Ascending aorta (tissue), 2 donors: ENCODE results near the gene GPC6. TPM values are rescaled to one million over a fixed set of nuclear protein-coding genes. Genes with fewer than 3 reads are reported as not detected.

Experiments used
- DNase-seq, 2 donors: peaks; one replicate each; pipeline ENCODE4 v3.0.0-alpha.2; 2019; ENCODE audit warnings: low spot score in 2 of 2
- H3K27ac ChIP-seq, 2 donors: fragments of 200-600 bp; sonication (generic); one replicate each; pipeline ENCODE4 v1.5.1; 2016 to 2017; ENCODE audit warnings: mild to moderate bottlenecking in 1 of 2
- H3K27me3 ChIP-seq: fragments of 200-600 bp; sonication (generic); one replicate; pipeline ENCODE4 v1.5.1; 2017
- H3K36me3 ChIP-seq, 2 donors: fragments of 200-600 bp; sonication (generic); one replicate each; pipeline ENCODE4 v1.5.1; 2016
- H3K4me1 ChIP-seq, 2 donors: fragments of 200-600 bp; sonication (generic); one replicate each; pipeline ENCODE4 v1.5.1; 2016 to 2017; ENCODE audit warnings: mild to moderate bottlenecking in 1 of 2
- H3K4me3 ChIP-seq, 2 donors: fragments of 200-600 bp; sonication (generic); one replicate each; pipeline ENCODE4 v1.5.1; 2016 to 2017; ENCODE audit warnings: mild to moderate bottlenecking in 1 of 2
- H3K9me3 ChIP-seq, 2 donors: fragments of 200-600 bp; sonication (generic); one replicate each; pipeline ENCODE4 v1.5.1; 2016
- intact Hi-C: fragments of 100-400 bp; cut with DNase I; formaldehyde crosslinking; loops from one replicate; pipeline ENCODE4 v1.15.1; 2023
- total RNA-seq: library from RNA; depleted of rRNA; stranded (reverse); fragments of >200 nt; gene quantifications from one replicate; pipeline ENCODE4 v1.1.0, GENCODE V29; 2016
- TF ChIP-seq, protein P1 (sequence below), 3 experiments: fragments of 200-600 bp in 2 of 3; fragments of 450-650 bp in 1 of 3; sonication (generic) in 2 of 3; IDR thresholded peaks; one replicate each; pipeline ENCODE4 v1.5.1; 2016 to 2019; ENCODE audit warnings: antibody characterized with exemption in 3 of 3, mild to moderate bottlenecking in 1 of 3, moderate library complexity in 1 of 3

Gene GPC6
- total RNA-seq, 1 donor from 2014 or later: 23.2 TPM

DNA sequence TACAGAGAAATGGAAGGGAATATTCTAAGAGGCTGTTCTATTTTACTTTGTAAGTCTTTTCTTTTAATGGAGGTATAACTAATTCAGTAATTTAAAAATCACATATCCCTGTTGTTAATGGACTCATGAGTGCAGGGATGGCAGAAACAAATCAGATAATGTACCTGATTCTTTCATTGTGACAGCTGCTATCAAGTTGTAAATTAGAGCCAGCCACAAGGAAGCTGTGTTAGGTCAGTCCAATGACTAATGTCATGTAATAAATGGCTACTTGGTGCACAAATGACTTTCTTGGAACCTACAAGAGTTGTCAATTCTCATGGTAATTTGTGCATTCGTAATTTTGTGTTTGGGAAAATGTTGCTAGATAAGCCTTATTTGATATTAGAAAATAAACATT is 806.5 kb downstream of the GPC6 start:
- Histone ChIP-seq H3K9me3 (no peaks in the 10 kb centered on the region), H3K36me3 (no peaks in the 10 kb centered on the region), H3K27ac (no peak overlapping the region), H3K4me3 (no peak overlapping the region), H3K27me3 (no peaks in the 10 kb centered on the region), H3K4me1 (no peaks in the 10 kb centered on the region)
- TF ChIP-seq, protein P1, sequence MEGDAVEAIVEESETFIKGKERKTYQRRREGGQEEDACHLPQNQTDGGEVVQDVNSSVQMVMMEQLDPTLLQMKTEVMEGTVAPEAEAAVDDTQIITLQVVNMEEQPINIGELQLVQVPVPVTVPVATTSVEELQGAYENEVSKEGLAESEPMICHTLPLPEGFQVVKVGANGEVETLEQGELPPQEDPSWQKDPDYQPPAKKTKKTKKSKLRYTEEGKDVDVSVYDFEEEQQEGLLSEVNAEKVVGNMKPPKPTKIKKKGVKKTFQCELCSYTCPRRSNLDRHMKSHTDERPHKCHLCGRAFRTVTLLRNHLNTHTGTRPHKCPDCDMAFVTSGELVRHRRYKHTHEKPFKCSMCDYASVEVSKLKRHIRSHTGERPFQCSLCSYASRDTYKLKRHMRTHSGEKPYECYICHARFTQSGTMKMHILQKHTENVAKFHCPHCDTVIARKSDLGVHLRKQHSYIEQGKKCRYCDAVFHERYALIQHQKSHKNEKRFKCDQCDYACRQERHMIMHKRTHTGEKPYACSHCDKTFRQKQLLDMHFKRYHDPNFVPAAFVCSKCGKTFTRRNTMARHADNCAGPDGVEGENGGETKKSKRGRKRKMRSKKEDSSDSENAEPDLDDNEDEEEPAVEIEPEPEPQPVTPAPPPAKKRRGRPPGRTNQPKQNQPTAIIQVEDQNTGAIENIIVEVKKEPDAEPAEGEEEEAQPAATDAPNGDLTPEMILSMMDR (IDR thresholded peaks at IDR 0.05): no peak
- no peak for DNase-seq
- intact Hi-C loops: no loop called here

DNA sequence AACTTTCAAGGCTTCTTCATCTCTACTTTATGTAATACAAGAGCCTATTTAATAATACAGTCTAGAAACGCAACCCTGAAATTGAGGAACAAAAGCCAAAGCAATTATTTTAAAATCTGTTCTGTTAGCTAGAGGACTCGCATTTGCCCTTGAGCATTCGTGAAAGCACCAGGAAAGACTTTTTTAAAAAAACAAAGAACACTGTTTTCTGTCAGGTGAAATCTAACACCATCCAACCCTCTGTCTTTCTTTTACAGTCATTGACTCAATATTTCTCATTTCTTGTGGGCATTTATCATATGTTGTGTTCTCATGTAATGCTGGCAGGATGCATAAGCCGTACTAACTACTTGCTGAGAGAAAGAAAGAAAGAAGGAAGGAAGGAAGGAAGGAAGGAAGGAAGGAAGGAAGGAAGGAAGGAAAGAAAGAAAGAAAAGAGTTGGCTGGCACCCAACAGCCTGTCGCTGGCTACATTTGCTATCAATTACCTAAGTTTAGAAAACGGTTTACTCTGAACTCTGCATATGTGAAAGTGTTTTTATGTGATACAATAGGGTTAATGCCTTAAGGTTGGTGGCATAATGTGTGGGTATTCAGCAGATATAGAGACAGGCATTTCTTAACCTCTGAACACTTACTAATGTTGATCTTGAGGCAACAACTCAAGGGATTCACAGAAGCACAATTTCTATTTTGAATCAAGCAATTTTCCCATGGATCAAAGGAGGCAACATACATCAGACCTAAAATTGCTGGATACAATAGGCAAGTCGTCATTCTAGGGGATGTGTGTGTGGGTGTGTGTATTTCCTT is 807.4 kb downstream of the GPC6 start:
- Histone ChIP-seq H3K9me3 (no peaks in the 10 kb centered on the region), H3K27ac (no peak overlapping the region), H3K27me3 (no peaks in the 10 kb centered on the region), H3K4me1 (no peaks in the 10 kb centered on the region), H3K4me3 (no peak overlapping the region), H3K36me3 (no peaks in the 10 kb centered on the region)
- intact Hi-C loops: no loop called here
- DNase-seq: no peak
- TF ChIP-seq, protein P1 (IDR thresholded peaks at IDR 0.05): no peak

DNA sequence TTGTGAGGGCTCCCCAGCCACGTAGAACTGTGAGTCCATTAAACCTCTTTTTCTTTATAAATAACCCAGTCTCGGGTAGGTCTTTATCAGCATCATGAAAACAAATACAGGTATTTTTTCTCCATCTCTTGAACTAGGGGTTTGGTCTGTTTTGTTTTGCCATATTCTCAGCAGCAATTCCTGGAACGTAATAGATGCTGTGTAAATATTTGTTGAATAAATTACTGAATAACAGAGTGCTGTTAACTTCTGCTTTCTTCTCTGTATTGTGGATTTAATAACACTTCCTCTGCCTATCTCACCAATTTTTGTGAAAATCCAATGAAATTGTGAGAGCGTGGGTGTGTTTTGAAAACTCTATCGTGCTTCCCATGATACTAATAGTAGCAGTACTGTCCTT is 823.4 kb downstream of the GPC6 start:
- H3K27me3 ChIP-seq: no peaks in the 10 kb centered on the region
- no peaks in the 10 kb centered on the region for H3K4me1 ChIP-seq
- H3K36me3 ChIP-seq: no peaks in the 10 kb centered on the region
- no peak for DNase-seq
- H3K27ac ChIP-seq: no peak overlapping the region
- H3K4me3 ChIP-seq: no peak overlapping the region
- TF ChIP-seq, protein P1 (IDR thresholded peaks at IDR 0.05): no peak
- intact Hi-C loops: no loop called here
- H3K9me3 ChIP-seq: no peaks in the 10 kb centered on the region

DNA sequence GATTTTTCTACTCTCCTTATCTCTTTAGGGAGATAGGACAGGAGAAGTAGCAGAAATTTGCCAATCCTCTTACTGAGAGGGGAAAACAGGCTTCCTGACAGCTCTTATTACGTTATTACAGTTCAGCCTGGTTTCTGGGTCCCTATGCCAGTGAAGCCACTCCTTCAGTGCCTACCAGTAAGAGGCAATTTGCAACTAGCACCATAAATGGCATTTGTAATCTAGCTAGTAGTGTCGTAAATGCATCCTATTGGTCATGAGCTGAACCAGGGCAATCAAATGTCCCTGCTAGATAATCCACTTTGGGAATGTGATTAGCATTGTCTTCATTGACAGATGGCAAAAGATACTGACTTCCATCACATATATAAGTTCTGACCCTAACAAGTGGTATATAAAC is 824.1 kb downstream of the GPC6 start:
- Histone ChIP-seq H3K36me3 (no peaks in the 10 kb centered on the region), H3K9me3 (no peaks in the 10 kb centered on the region), H3K27me3 (no peaks in the 10 kb centered on the region), H3K4me3 (no peak overlapping the region), H3K4me1 (no peaks in the 10 kb centered on the region), H3K27ac (no peak overlapping the region)
- intact Hi-C loops: no loop called here
- TF ChIP-seq, protein P1 (IDR thresholded peaks at IDR 0.05): no peak
- no peak for DNase-seq

DNA sequence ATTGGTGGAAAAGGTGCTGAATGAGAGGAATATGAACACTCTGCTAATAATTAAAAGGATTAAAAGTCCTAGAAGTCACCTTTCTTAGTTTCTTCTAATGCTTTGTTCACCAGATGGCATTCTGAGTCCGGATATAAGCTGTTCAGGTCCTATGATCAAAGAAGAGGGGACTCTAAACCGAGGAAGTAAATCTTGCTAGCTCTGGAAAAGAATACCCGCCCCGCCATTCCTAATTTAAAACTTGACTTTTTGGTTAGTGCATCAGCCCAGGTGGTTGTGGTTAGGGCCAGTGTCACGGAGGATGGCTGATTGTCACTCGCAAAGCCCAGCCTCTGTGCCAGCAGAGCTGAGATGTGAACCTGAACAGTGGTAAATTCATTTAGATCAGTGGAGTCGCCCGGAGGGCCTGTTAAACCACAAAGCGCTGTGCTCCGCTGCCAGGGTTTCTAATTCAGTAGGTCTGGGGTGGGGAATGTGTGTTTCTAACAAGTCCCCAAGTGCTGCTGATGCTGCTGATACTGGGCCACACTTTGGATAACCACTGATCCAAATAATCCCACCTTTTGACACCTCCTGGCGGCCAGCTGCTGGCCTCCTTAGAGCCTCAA is 827.5 kb downstream of the GPC6 start:
- no peak overlapping the region for H3K4me3 ChIP-seq
- TF ChIP-seq, protein P1 (IDR thresholded peaks at IDR 0.05): no peak
- H3K27ac ChIP-seq: no peak overlapping the region
- H3K4me1 ChIP-seq: no peaks in the 10 kb centered on the region
- H3K27me3 ChIP-seq: no peaks in the 10 kb centered on the region
- no peaks in the 10 kb centered on the region for H3K36me3 ChIP-seq
- no peaks in the 10 kb centered on the region for H3K9me3 ChIP-seq
- intact Hi-C loops: no loop called here
- DNase-seq: no peak
